CD4-positive, alpha-beta T cell treated with Interferon alpha-2 for 1 hour (primary cell): ENCODE results near the gene MDFI.
A peak's percentile ranks its signal among the peaks of the same experiment; 100 is the strongest.
"Not testable (repeated sequence)": the region's sequence is repeated elsewhere in the genome, so short reads cannot be mapped to it uniquely, and the experiment has no call there.

Experiments used
- DNase-seq, 2 donors: peaks; one replicate each; pipeline ENCODE4 v3.0.0-alpha.2; 2020 to 2022

The MDFI gene

GRCh38 chr6:41602864-41603608, 35.2 kb upstream of the MDFI start:
- peak; percentile 74 to 80 for DNase-seq

- no peak for DNase-seq
These were observed 34.3 kb upstream of the MDFI start for GRCh38 chr6:41604006-41604405.

- DNase-seq = no peak
These were observed 32.6 kb upstream of the MDFI start for GRCh38 chr6:41605649-41606048.

GRCh38 chr6:41607036-41607435, 31.2 kb upstream of the MDFI start:
- no peak for DNase-seq

GRCh38 chr6:41607736-41608135, 30.5 kb upstream of the MDFI start:
- no peak for DNase-seq

- DNase-seq = no peak
These were observed 29.7 kb upstream of the MDFI start for GRCh38 chr6:41608443-41609151.

- DNase-seq = no peak
These were observed 23.6 kb upstream of the MDFI start for GRCh38 chr6:41614715-41615114.

GRCh38 chr6:41615311-41615710, 23.0 kb upstream of the MDFI start:
- no peak for DNase-seq

GRCh38 chr6:41618598-41618997, 19.7 kb upstream of the MDFI start:
- DNase-seq = no peak

- DNase-seq = not testable (repeated sequence)
These were observed 19.1 kb upstream of the MDFI start for GRCh38 chr6:41619193-41619592.

GRCh38 chr6:41621367-41621766, 16.9 kb upstream of the MDFI start:
- DNase-seq = no peak

- DNase-seq = no peak
These were observed 16.5 kb upstream of the MDFI start for GRCh38 chr6:41621802-41622201.

GRCh38 chr6:41622206-41622988, 15.9 kb upstream of the MDFI start:
- DNase-seq = no peak

- DNase-seq = no peak
These were observed 14.9 kb upstream of the MDFI start for GRCh38 chr6:41623330-41623729.

- no peak for DNase-seq
These were observed 13.5 kb upstream of the MDFI start for GRCh38 chr6:41624621-41625380.

- DNase-seq = peak in 1 of 2 donors; percentile 2
These were observed 12.8 kb upstream of the MDFI start for GRCh38 chr6:41625442-41625841.

- no peak for DNase-seq
These were observed 12.2 kb upstream of the MDFI start for GRCh38 chr6:41626022-41626421.

GRCh38 chr6:41626917-41627316, 11.4 kb upstream of the MDFI start:
- no peak for DNase-seq

- no peak for DNase-seq
These were observed 9.1 kb upstream of the MDFI start for GRCh38 chr6:41629128-41629527.

- DNase-seq = no peak
These were observed 8.2 kb upstream of the MDFI start for GRCh38 chr6:41630069-41630468.

- no peak for DNase-seq
These were observed 7.3 kb upstream of the MDFI start for GRCh38 chr6:41630946-41631345.

GRCh38 chr6:41633056-41633634, 5.1 kb upstream of the MDFI start:
- no peak for DNase-seq

GRCh38 chr6:41634657-41635056, 3.6 kb upstream of the MDFI start:
- DNase-seq = no peak
